LNCAP (cell line): ENCODE data around the gene FCGBP.

Experiments used
- TF ChIP-seq, protein P1 (sequence below): fragments of 450-650 bp; IDR thresholded peaks from 2 replicates; pipeline ENCODE4 v1.5.1; 2017; ENCODE audit warnings: mild to moderate bottlenecking

FCGBP gene

DNA sequence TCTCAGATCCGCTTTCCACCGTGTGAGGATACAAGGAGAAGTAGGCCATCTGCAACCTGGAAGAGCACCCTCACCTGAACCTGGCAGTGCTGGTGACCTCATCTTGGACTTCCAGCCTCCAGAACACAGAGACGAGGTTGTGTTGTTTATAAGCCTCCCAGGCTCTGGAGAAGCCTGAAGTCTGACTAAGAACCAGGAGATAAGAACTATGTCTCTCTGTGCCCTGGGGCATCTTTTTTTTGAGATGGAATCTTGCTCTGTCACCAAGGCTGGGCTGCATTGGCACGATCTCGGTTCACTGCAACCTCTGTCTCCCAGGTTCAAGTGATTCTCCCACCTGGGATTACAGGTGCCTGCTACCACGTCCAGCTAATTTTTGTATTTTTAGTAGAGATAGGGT, 14.5 kb downstream of the FCGBP start:
- TF ChIP-seq, protein P1, sequence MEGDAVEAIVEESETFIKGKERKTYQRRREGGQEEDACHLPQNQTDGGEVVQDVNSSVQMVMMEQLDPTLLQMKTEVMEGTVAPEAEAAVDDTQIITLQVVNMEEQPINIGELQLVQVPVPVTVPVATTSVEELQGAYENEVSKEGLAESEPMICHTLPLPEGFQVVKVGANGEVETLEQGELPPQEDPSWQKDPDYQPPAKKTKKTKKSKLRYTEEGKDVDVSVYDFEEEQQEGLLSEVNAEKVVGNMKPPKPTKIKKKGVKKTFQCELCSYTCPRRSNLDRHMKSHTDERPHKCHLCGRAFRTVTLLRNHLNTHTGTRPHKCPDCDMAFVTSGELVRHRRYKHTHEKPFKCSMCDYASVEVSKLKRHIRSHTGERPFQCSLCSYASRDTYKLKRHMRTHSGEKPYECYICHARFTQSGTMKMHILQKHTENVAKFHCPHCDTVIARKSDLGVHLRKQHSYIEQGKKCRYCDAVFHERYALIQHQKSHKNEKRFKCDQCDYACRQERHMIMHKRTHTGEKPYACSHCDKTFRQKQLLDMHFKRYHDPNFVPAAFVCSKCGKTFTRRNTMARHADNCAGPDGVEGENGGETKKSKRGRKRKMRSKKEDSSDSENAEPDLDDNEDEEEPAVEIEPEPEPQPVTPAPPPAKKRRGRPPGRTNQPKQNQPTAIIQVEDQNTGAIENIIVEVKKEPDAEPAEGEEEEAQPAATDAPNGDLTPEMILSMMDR, result no peak

DNA sequence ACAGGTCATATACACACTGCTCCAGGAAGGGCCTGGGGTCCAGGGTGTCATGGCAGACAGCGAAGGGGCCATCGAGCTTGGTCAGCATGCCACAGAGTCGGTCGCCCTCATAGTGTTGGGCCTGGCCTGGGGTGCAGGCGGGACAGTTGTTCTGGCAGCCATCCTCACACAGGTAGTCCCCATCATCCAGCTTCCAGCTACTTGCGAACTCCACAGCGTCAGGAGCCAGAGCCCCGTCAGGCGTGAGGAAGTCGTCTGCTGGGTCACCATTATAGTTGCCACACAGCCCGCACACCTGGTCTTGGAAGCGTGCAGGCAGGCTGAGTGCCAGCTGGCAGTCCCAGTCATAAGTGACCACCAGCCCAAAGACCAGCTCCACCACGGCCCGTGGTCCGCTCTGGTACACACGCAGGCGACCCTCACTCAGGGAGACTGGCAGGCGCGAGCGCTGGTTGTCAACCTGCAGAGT, 16.2 kb downstream of the FCGBP start:
- TF ChIP-seq, protein P1, result no peak

DNA sequence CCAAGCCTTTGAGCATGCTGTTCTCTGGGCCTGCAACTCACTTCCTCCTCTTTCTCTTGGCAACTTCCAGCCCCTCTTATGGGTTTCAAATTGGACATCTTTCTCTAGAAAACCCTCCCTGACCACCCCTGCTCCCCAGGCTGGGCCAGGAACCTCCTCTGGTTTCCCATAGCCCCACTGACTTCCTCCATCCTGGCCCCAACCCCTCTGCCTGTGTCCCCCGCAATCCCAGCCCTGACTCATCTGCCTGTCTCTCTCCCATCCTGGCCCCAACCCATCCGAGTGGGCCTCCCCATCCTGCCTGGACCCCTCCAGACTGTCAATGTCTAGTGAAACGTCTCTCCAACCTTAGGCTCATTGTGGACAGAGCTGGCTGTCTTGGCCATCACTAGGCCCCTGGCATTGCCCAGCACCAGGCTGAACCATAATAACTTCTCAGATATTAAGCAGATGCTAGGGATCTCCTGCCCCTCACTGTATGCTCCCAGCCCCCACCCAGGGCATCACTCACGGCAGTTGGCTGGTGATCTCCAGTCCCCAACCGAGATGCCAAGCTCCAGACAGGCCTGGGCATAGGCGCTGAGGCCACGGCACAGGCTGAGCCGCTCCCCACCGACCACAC, 16.8 kb downstream of the FCGBP start:
- TF ChIP-seq, protein P1, result no peak

DNA sequence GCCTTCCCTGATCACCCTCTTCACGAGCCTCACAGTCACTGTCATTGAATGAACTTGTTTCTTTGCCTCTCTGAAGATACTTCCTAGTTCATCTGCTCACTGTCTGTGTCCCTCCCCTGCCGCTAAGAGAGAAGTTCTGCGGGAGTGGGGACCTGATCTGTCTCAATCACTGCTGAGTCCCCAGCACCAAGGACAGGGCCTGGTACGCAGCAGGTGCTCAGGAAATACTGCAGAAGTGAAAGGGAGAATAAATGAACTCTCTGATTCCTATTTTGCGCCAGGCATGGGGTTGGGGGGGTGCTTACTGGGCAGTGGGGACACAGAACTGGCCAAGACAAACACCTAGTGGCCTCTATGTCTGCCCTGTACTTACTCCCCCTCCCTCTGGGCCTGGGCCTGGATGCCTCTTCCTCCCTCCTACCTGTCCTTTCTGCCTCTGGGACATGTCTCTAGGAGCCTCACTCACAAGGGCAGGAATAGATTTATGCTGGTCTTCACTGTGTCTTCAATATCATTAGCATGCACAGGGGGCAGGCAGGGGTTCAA, 17.5 kb downstream of the FCGBP start:
- TF ChIP-seq, protein P1, result no peak

DNA sequence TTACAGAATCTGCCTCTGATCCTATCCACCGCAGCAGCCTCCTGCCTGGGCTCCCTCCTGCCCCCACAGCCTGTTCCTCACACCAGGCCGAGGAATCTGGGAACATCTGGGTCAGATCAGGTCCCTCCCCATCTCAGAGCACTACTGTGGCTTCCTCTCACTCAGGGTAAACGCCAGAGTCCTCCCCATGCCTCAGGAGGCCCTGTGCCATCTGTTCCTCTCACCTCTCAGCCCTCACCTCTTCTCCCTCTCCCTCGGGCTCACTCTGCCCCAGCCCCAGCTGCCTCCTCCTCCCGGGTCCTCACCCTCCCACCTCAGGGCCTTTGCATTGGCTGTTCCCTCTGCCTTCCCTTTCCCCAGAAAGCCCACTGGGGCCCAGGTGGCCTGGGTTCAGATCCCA, 18.2 kb downstream of the FCGBP start:
- TF ChIP-seq, protein P1, result no peak

DNA sequence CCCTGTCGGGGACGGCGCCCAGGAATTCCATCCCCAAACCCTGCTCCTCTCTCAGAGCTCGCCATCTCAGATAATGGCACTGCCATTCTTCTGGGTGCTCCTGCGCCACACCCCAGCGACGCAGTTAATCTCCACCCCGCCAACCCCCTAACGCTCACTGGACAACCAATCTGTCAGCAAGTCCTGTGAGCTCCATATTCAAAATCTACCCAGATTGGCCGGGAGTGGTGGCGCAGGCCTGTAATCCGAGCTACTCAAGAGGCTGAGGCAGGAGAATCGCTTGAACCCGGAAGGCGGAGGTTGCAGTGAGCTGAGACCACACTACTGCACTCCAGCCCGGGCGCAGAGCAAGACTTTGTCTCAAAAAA, 18.6 kb downstream of the FCGBP start:
- TF ChIP-seq, protein P1, result no peak

DNA sequence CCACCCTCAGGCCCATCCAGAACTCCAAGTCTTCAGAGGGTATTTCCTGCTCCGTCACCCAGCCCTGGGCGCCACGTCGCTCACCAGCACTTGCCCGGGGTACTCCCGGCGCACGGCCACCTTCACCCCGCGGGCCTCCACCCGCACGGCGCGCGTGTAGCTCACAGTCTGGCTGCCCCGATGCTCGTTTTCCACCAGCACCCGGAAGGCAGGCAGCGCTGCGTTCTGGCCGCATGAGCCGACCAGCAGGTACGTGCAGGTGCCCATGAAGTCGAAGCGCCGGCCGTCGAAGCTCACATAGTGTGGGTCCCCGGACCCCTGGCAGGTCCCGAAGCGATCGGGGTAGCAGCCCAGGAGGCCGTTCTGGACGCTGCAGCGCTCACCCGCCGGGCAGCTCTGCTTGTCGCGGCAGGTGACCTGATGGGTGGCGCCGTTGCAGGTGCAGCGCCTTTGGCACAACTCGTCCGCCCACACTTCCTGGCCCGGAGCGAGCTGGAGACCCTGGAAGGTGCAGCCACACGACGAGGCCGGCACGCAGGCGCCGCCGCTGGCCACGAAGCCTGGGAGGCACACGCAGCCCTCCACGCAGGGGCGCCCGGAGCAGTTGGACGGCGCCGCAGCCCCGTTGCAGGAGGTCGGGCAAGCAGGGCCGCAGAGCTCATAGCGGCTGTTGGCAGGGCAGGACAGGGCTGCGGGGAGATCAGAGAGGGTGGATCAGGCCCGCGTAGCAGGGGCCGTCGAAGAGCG, 19.2 kb downstream of the FCGBP start:
- TF ChIP-seq, protein P1, result no peak
